Measurements from ENCODE around the gene SKP1.

DNA sequence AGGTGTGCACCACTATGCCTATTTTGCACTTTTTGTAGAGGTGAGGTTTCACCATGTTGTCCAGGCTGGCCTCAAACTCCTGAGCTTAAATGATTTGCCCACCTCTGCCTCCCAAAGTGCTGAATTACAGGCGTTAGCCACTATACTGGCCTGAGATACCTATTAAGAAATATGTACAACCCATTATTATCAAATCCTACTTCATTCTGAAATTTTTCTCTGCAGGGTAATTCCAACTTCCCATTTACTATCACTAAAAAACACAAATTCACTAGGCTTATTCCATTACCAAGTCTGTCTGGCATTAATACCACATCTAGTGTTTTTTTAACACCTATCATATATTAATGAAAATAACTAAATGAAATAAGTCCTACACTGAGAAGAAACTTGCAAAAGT lies 30.9 kb upstream of the SKP1 start:
- TF ChIP-seq, protein P1, sequence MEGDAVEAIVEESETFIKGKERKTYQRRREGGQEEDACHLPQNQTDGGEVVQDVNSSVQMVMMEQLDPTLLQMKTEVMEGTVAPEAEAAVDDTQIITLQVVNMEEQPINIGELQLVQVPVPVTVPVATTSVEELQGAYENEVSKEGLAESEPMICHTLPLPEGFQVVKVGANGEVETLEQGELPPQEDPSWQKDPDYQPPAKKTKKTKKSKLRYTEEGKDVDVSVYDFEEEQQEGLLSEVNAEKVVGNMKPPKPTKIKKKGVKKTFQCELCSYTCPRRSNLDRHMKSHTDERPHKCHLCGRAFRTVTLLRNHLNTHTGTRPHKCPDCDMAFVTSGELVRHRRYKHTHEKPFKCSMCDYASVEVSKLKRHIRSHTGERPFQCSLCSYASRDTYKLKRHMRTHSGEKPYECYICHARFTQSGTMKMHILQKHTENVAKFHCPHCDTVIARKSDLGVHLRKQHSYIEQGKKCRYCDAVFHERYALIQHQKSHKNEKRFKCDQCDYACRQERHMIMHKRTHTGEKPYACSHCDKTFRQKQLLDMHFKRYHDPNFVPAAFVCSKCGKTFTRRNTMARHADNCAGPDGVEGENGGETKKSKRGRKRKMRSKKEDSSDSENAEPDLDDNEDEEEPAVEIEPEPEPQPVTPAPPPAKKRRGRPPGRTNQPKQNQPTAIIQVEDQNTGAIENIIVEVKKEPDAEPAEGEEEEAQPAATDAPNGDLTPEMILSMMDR (IDR thresholded peaks at IDR 0.05), result no peak
- TF ChIP-seq POLR2A (IDR thresholded peaks at IDR 0.05) (no peak), EP300 (IDR thresholded peaks at IDR 0.05) (no peak), POLR2AphosphoS5 (IDR thresholded peaks at IDR 0.05) (no peak)
